Astrocyte (in vitro differentiated cells and primary cell): Measurements from ENCODE around the gene PCDHGA3. TPM values are rescaled to one million over a fixed set of nuclear protein-coding genes. Genes with fewer than 3 reads are reported as not detected.
"Not testable (repeated sequence)": the region's sequence is repeated elsewhere in the genome, so short reads cannot be mapped to it uniquely, and the experiment has no call there.

ENCODE experiments used
- DNase-seq: peaks from one replicate; pipeline ENCODE4 v3.0.0-alpha.2; 2010; ENCODE audit warnings: low read depth
- FAIRE-seq: peaks from 2 replicates; lab custom pipeline; 2011; peaks lifted over from hg19 to GRCh38; lab: Jason Lieb, UNC
- H2AFZ ChIP-seq: 2 replicates; pipeline ENCODE4 v1.6.0; 2012; ENCODE audit warnings: low read depth, low read length, inconsistent platforms
- H3K27ac ChIP-seq: 2 replicates; pipeline ENCODE4 v1.5.1; 2011; ENCODE audit warnings: low read depth, low read length, inconsistent platforms
- H3K27me3 ChIP-seq: 2 replicates; pipeline ENCODE4 v1.6.0; 2011; ENCODE audit warnings: low read length, inconsistent platforms; ENCODE audit not compliant: insufficient read depth
- H3K36me3 ChIP-seq: 2 replicates; pipeline ENCODE4 v1.5.1; 2011; ENCODE audit warnings: low read length, inconsistent platforms; ENCODE audit not compliant: insufficient read depth
- H3K4me1 ChIP-seq: 2 replicates; pipeline ENCODE4 v1.5.1; 2011; ENCODE audit warnings: low read length, inconsistent platforms; ENCODE audit not compliant: insufficient read depth
- H3K4me2 ChIP-seq: 2 replicates; pipeline ENCODE4 v1.6.0; 2012; ENCODE audit warnings: low read length, inconsistent platforms
- H3K4me3 ChIP-seq: 2 replicates; pipeline ENCODE4 v1.5.1; 2011; ENCODE audit warnings: low read depth, mild to moderate bottlenecking, low read length, inconsistent platforms; ENCODE audit not compliant: insufficient read depth
- H3K79me2 ChIP-seq: 2 replicates; pipeline ENCODE4 v1.6.0; 2012; ENCODE audit warnings: mild to moderate bottlenecking, low read length, inconsistent platforms; ENCODE audit not compliant: insufficient read depth
- H3K9ac ChIP-seq: 2 replicates; pipeline ENCODE4 v1.6.0; 2012; ENCODE audit warnings: mild to moderate bottlenecking, low read length, inconsistent platforms
- H3K9me3 ChIP-seq: 2 replicates; pipeline ENCODE4 v1.5.1; 2012; ENCODE audit warnings: low read depth, mild to moderate bottlenecking, low read length, inconsistent platforms; ENCODE audit not compliant: insufficient read depth
- H4K20me1 ChIP-seq: 2 replicates; pipeline ENCODE4 v1.6.0; 2012; ENCODE audit warnings: low read length, inconsistent platforms; ENCODE audit not compliant: insufficient read depth
- H3K27ac Mint-ChIP-seq: one replicate; pipeline ENCODE4 v1.8.0; 2021; ENCODE audit warnings: mild to moderate bottlenecking, mixed read lengths; ENCODE audit not compliant: unreplicated experiment
- H3K27me3 Mint-ChIP-seq: one replicate; pipeline ENCODE4 v1.8.0; 2021; ENCODE audit warnings: low read depth, mixed read lengths; ENCODE audit not compliant: unreplicated experiment
- H3K36me3 Mint-ChIP-seq: one replicate; pipeline ENCODE4 v1.8.0; 2021; ENCODE audit warnings: low read depth, mixed read lengths; ENCODE audit not compliant: unreplicated experiment
- H3K4me1 Mint-ChIP-seq: one replicate; pipeline ENCODE4 v1.8.0; 2021; ENCODE audit warnings: low read depth, mixed read lengths; ENCODE audit not compliant: unreplicated experiment
- H3K4me3 Mint-ChIP-seq: one replicate; pipeline ENCODE4 v1.8.0; 2021; ENCODE audit warnings: mild to moderate bottlenecking, moderate library complexity, mixed read lengths; ENCODE audit not compliant: unreplicated experiment
- H3K9me3 Mint-ChIP-seq: one replicate; pipeline ENCODE4 v1.8.0; 2021; ENCODE audit warnings: mild to moderate bottlenecking, mixed read lengths; ENCODE audit not compliant: unreplicated experiment
- CTCF ChIP-seq: IDR thresholded peaks from 2 replicates; pipeline ENCODE4 v1.5.1; 2011; ENCODE audit warnings: low read depth, mild to moderate bottlenecking, inconsistent platforms, low read length, moderate library complexity; ENCODE audit not compliant: insufficient read depth
- EZH2 ChIP-seq: IDR thresholded peaks from 2 replicates; pipeline ENCODE4 v1.6.1; 2012; ENCODE audit warnings: mild to moderate bottlenecking, low read length, inconsistent platforms; ENCODE audit not compliant: insufficient read depth
- total RNA-seq: library from RNA; stranded (reverse); gene quantifications from 2 replicates; pipeline ENCODE4 v1.2.1, GENCODE V29; 2021

PCDHGA3 gene
- total RNA-seq, 1 donor from 2014 or later: 0.14 TPM

GRCh38 chr5:141342773-141343172 lies 856 bp upstream of the PCDHGA3 start:
- FAIRE-seq (no peak), DNase-seq (no peak)
- H3K27me3 ChIP-seq: peaks cover 3% of the 10 kb centered on the region
- no peak overlapping the region for H3K9ac ChIP-seq
- Mint-ChIP-seq H3K27ac (no peak overlapping the region), H3K4me1 (no peaks in the 10 kb centered on the region), H3K4me3 (no peak overlapping the region), H3K27me3 (peaks cover 2% of the 10 kb centered on the region), H3K9me3 (peaks cover 52% of the 10 kb centered on the region), H3K36me3 (peaks cover 6% of the 10 kb centered on the region)
- H3K4me1 ChIP-seq: no peaks in the 10 kb centered on the region
- TF ChIP-seq EZH2 (no peak), CTCF (no peak)
- H4K20me1 ChIP-seq: no peaks in the 10 kb centered on the region
- H3K9me3 ChIP-seq: peaks cover 36% of the 10 kb centered on the region
- H3K79me2 ChIP-seq: no peaks in the 10 kb centered on the region
- no peaks in the 10 kb centered on the region for H3K36me3 ChIP-seq
- H3K27ac ChIP-seq: no peak overlapping the region
- H2AFZ ChIP-seq: no peak overlapping the region
- H3K4me2 ChIP-seq: no peak overlapping the region
- no peak overlapping the region for H3K4me3 ChIP-seq

- no peak overlapping the region for H3K27ac ChIP-seq
- no peak overlapping the region for H3K27ac Mint-ChIP-seq
- no peak overlapping the region for H3K4me3 Mint-ChIP-seq
- H3K4me1 ChIP-seq: no peaks in the 10 kb centered on the region
- H3K36me3 Mint-ChIP-seq: peaks cover 6% of the 10 kb centered on the region
- H3K4me2 ChIP-seq: peak overlapping the region; percentile 66
- H3K27me3 ChIP-seq: peaks cover 3% of the 10 kb centered on the region
- H3K9me3 Mint-ChIP-seq: peaks cover 44% of the 10 kb centered on the region
- peaks cover 33% of the 10 kb centered on the region for H3K9me3 ChIP-seq
- DNase-seq (no peak), FAIRE-seq (no peak)
- H3K4me1 Mint-ChIP-seq: no peaks in the 10 kb centered on the region
- TF ChIP-seq EZH2 (no peak), CTCF (no peak)
- H3K27me3 Mint-ChIP-seq: no peaks in the 10 kb centered on the region
- no peaks in the 10 kb centered on the region for H3K36me3 ChIP-seq
- peak overlapping the region; percentile 53 for H3K9ac ChIP-seq
- H3K79me2 ChIP-seq: no peaks in the 10 kb centered on the region
- H2AFZ ChIP-seq: peak overlapping the region; percentile 76
- no peaks in the 10 kb centered on the region for H4K20me1 ChIP-seq
- peak overlapping the region; percentile 54 for H3K4me3 ChIP-seq
Measured at GRCh38 chr5:141343953-141344463, 379 bp downstream of the PCDHGA3 start.

- Histone ChIP-seq H3K79me2 (no peaks in the 10 kb centered on the region), H3K9me3 (peaks cover 24% of the 10 kb centered on the region), H3K36me3 (no peaks in the 10 kb centered on the region), H2AFZ (no peak overlapping the region), H4K20me1 (no peaks in the 10 kb centered on the region), H3K4me2 (no peak overlapping the region), H3K4me3 (no peak overlapping the region), H3K27me3 (peaks cover 3% of the 10 kb centered on the region), H3K9ac (no peak overlapping the region), H3K4me1 (no peaks in the 10 kb centered on the region), H3K27ac (no peak overlapping the region)
- Mint-ChIP-seq H3K27me3 (no peaks in the 10 kb centered on the region), H3K4me1 (no peaks in the 10 kb centered on the region), H3K4me3 (no peak overlapping the region), H3K9me3 (peaks cover 36% of the 10 kb centered on the region), H3K27ac (no peak overlapping the region), H3K36me3 (peaks cover 3% of the 10 kb centered on the region)
- no peak for DNase-seq
- FAIRE-seq: no peak
- TF ChIP-seq EZH2 (no peak), CTCF (no peak)
Measured at GRCh38 chr5:141345327-141345726, 1.7 kb downstream of the PCDHGA3 start.

- H3K36me3 Mint-ChIP-seq, H3K4me3 ChIP-seq, H3K27me3 ChIP-seq, H2AFZ ChIP-seq, H3K4me1 ChIP-seq, DNase-seq, H3K79me2 ChIP-seq, H3K9ac ChIP-seq, H3K4me2 ChIP-seq, H3K4me1 Mint-ChIP-seq, H3K27ac Mint-ChIP-seq, FAIRE-seq, H3K36me3 ChIP-seq, H3K4me3 Mint-ChIP-seq, H4K20me1 ChIP-seq, H3K27me3 Mint-ChIP-seq, H3K27ac ChIP-seq: not testable (repeated sequence)
- H3K9me3 ChIP-seq: peaks cover 29% of the 10 kb centered on the region
- H3K9me3 Mint-ChIP-seq: peaks cover 36% of the 10 kb centered on the region
Measured at GRCh38 chr5:141346017-141346416, 2.4 kb downstream of the PCDHGA3 start.
